Transverse colon (tissue), 4 donors: ENCODE measurements around the gene BAG2. TPM values are rescaled to one million over a fixed set of nuclear protein-coding genes. Genes with fewer than 3 reads are reported as not detected.

Source experiments
- DNase-seq: peaks from one replicate; pipeline ENCODE4 v3.0.0-alpha.2; 2019
- H3K27ac ChIP-seq, 4 donors: fragments of 200-600 bp; sonication (generic); 2 replicates each; pipeline ENCODE4 v1.5.1; 2016 to 2018; ENCODE audit warnings: inconsistent platforms in 4 of 4
- H3K27me3 ChIP-seq: fragments of 200-600 bp; sonication (generic); 2 replicates; pipeline ENCODE4 v1.5.1; 2017; ENCODE audit warnings: inconsistent platforms
- H3K36me3 ChIP-seq, 4 donors: fragments of 200-600 bp; sonication (generic); 2 replicates each; pipeline ENCODE4 v1.5.1; 2017 to 2019; ENCODE audit warnings: inconsistent platforms in 4 of 4
- H3K4me1 ChIP-seq, 4 donors: fragments of 200-600 bp; sonication (generic); 2 replicates each; pipeline ENCODE4 v1.5.1; 2017 to 2020; ENCODE audit warnings: inconsistent platforms in 4 of 4
- H3K4me3 ChIP-seq, 4 donors: fragments of 200-600 bp; sonication (generic); 1 replicate in 1 of 4; 2 replicates in 3 of 4; pipeline versions ENCODE4 v1.5.1 to v1.6.1; 2017 to 2019; ENCODE audit warnings: inconsistent platforms in 4 of 4
- H3K9me3 ChIP-seq, 2 donors: fragments of 200-600 bp; sonication (generic); 2 replicates each; pipeline ENCODE4 v1.5.1; 2017 to 2019; ENCODE audit warnings: inconsistent platforms in 2 of 2
- EP300 ChIP-seq: sonication (generic); formaldehyde crosslinking; IDR thresholded peaks from one replicate; pipeline ENCODE4 v1.6.1; 2017; ENCODE audit warnings: antibody characterized with exemption, low read depth
- POLR2A ChIP-seq: fragments of 450-650 bp; IDR thresholded peaks from one replicate; pipeline ENCODE4 v1.6.1; 2016; ENCODE audit warnings: antibody characterized with exemption, mild to moderate bottlenecking, moderate library complexity
- POLR2AphosphoS5 ChIP-seq, 3 donors: sonication (generic); formaldehyde crosslinking; IDR thresholded peaks; one replicate each; pipeline ENCODE4 v1.6.1; 2016; ENCODE audit warnings: antibody characterized with exemption in 3 of 3
- WGBS, 2 donors: methylation state at CpG; one replicate each; pipeline ENCODE4 v1.1.5; 2018; ENCODE audit warnings: low coverage in 1 of 2; 5-methylcytosine and 5-hydroxymethylcytosine counted together
- in situ Hi-C, 4 donors: fragments of 200-750 bp; cut with MboI; loops; one replicate each; pipeline versions ENCODE4 v1.15.0 to v1.15.1; 2017; ENCODE audit warnings: low sequenced_read_pairs in 3 of 4, low pct_ligation_motif_present in 1 of 4, low pct_unique_long_range_greater_than_20kb in 1 of 4
- intact Hi-C: fragments of 100-400 bp; cut with DNase I; formaldehyde crosslinking; loops from one replicate; pipeline ENCODE4 v1.15.1; 2023; ENCODE audit warnings: low total_unique reads
- total RNA-seq, 4 donors: library from RNA; depleted of rRNA; stranded (reverse); fragments of >200 nt; gene quantifications; one replicate each; pipeline ENCODE4 v1.1.0, GENCODE V29; 2016
- TF ChIP-seq, protein P1 (sequence below), 5 experiments: fragments of 200-600 bp in 3 of 5; fragments of 450-650 bp in 2 of 5; sonication (generic) in 3 of 5; IDR thresholded peaks; 1 replicate in 2 of 5; 2 replicates in 3 of 5; pipeline ENCODE4 v1.5.1; 2016 to 2017; ENCODE audit warnings: antibody characterized with exemption in 5 of 5, inconsistent platforms in 3 of 5, mild to moderate bottlenecking in 2 of 5, moderate library complexity in 1 of 5

The BAG2 gene
- total RNA-seq, 4 donors from 2014 or later = 7.1 to 49.0 (median 10.7) TPM

DNA sequence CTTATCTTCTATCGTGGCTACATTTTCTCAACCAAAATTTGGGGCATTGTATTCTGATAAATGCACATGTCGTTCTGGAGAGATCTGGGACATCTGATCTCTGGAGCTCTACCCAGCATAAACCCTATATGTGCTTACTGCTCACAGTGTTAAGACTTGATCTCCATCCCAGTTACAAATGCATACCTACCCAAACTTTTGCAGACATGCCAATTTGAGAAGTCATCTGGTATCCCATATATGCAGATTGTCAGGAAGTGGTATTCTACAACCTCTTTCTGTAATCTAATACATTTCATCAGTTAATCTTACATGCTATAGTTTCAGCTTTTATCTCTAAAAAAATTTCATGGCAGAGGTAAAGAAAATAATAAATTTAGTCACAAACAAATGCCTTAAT lies 11.2 kb downstream of the BAG2 start:
- intact Hi-C loops (no loop called here), in situ Hi-C loops (loop anchor here in 2 of 4 donors (25.0 kb wide), 1 partner anchor 129 kb away; the partner anchor contains the start of gene PRIM2 (in 2 of the 2))
- Histone ChIP-seq H3K36me3 (peaks cover 0 to 14% (median 3%) of the 10 kb centered on the region in 4 donors), H3K27ac (peak overlapping the region in 2 of 4 donors; percentile 93 to 94), H3K4me1 (peaks cover 0 to 12% (median 1%) of the 10 kb centered on the region in 4 donors), H3K9me3 (no peaks in the 10 kb centered on the region), H3K27me3 (no peaks in the 10 kb centered on the region), H3K4me3 (no peak overlapping the region)
- no peak for DNase-seq
- 87 to 88% methylated on average over 2 of the region's 2 CpGs for WGBS, 2 donors
- no peak for TF ChIP-seq POLR2A
- TF ChIP-seq EP300 = no peak
- no peak for TF ChIP-seq POLR2AphosphoS5 (IDR thresholded peaks at IDR 0.05)
- TF ChIP-seq, protein P1, sequence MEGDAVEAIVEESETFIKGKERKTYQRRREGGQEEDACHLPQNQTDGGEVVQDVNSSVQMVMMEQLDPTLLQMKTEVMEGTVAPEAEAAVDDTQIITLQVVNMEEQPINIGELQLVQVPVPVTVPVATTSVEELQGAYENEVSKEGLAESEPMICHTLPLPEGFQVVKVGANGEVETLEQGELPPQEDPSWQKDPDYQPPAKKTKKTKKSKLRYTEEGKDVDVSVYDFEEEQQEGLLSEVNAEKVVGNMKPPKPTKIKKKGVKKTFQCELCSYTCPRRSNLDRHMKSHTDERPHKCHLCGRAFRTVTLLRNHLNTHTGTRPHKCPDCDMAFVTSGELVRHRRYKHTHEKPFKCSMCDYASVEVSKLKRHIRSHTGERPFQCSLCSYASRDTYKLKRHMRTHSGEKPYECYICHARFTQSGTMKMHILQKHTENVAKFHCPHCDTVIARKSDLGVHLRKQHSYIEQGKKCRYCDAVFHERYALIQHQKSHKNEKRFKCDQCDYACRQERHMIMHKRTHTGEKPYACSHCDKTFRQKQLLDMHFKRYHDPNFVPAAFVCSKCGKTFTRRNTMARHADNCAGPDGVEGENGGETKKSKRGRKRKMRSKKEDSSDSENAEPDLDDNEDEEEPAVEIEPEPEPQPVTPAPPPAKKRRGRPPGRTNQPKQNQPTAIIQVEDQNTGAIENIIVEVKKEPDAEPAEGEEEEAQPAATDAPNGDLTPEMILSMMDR (IDR thresholded peaks at IDR 0.05) = no peak

DNA sequence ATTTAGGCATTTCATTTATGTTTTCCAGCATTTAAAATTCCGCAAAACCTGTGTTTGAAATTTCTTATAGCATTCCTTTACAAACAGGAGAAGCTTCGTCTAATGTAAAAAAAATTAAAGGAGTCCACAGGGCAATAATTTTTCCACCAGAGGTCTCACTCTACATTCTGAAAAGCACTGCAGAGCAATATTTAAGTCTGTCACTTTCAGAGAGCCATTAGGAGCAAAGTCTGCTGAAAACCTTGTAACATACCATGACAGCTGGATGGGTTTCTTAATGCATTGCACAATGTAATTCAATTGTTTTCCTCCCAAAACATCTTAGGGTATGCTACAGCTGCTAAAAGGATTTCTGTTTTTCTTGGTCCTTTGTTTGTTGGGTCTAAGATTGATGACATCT lies 18.0 kb downstream of the BAG2 start:
- in situ Hi-C loops = loop anchor here in 2 of 4 donors (25.0 kb wide), 1 partner anchor 122 kb away; the partner anchor contains the start of gene PRIM2 (in 2 of the 2)
- intact Hi-C loops = no loop called here
- Histone ChIP-seq H3K4me1 (peaks cover 0 to 5% (median 2%) of the 10 kb centered on the region in 4 donors), H3K27me3 (no peaks in the 10 kb centered on the region), H3K9me3 (no peaks in the 10 kb centered on the region), H3K27ac (peak overlapping the region in 3 of 4 donors; percentile 14 to 32 (median 25)), H3K4me3 (no peak overlapping the region), H3K36me3 (no peaks in the 10 kb centered on the region)
- TF ChIP-seq EP300 = no peak
- no peak for TF ChIP-seq POLR2AphosphoS5 (IDR thresholded peaks at IDR 0.05)
- TF ChIP-seq, protein P1 (IDR thresholded peaks at IDR 0.05) = peak; percentile 16 to 37 (median 27)
- TF ChIP-seq POLR2A = no peak
- no peak for DNase-seq
- WGBS, 2 donors = 65 to 71% methylated on average over 2 of the region's 2 CpGs

DNA sequence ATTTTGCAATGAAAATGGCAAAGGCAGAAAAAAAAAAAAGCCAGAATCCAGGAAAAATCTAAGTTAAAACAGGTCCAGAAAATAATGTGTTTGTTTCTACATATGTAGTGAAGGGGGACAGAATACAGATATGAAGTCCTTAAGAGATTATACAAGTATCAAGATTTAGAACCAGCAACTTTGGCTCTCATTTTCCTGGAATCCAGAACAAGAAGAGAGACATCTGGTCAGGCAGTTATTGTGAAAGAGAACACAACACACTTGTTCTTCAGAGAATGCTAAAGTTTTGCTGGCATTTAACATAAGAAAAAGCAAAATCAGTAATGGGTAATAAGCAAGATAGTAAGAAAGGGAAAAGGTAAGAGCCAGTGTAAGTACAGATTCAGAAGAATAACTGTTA lies 21.1 kb downstream of the BAG2 start:
- no peaks in the 10 kb centered on the region for H3K9me3 ChIP-seq
- no peak for DNase-seq
- in situ Hi-C loops (loop anchor here in 2 of 4 donors (25.0 kb wide), 1 partner anchor 119 kb away; the partner anchor contains the start of gene PRIM2 (in 2 of the 2)), intact Hi-C loops (no loop called here)
- no peaks in the 10 kb centered on the region for H3K27me3 ChIP-seq
- TF ChIP-seq POLR2AphosphoS5 (IDR thresholded peaks at IDR 0.05) (peak in 2 of 3 donors; percentile 26 to 61), EP300 (no peak)
- H3K4me3 ChIP-seq = no peak overlapping the region
- H3K36me3 ChIP-seq = no peaks in the 10 kb centered on the region
- peak overlapping the region; percentile 40 to 65 (median 48) for H3K27ac ChIP-seq
- peaks cover 0 to 5% (median 2%) of the 10 kb centered on the region in 4 donors for H3K4me1 ChIP-seq

DNA sequence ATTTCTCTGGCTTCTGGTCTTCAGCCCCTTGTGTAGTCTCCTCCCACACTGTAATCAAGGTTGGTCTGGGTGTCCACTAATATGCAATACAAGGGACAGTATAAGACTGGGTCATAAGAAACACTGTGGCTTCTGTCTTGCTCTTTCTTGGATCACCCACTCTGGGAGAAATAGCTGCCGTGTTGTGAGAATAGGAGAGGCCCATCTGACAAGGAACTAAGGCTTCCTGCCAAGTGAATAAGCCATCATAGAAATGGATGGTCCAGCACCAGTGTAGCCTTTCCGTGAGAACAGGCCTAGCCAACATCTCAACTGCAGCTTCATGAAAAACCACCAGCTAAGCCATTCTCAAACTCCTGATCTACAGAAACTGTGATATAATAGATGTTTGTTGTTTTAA lies 23.3 kb downstream of the BAG2 start:
- Histone ChIP-seq H3K36me3 (no peaks in the 10 kb centered on the region), H3K4me1 (peaks cover 4 to 17% (median 14%) of the 10 kb centered on the region in 4 donors), H3K27ac (peak overlapping the region in 2 of 4 donors; percentile 22), H3K4me3 (no peak overlapping the region), H3K27me3 (no peaks in the 10 kb centered on the region), H3K9me3 (no peaks in the 10 kb centered on the region)
- TF ChIP-seq POLR2AphosphoS5 (IDR thresholded peaks at IDR 0.05) (no peak), POLR2A (no peak), EP300 (no peak)
- TF ChIP-seq, protein P1 (IDR thresholded peaks at IDR 0.05) = no peak
- DNase-seq = no peak
- in situ Hi-C loops (loop anchor here in 2 of 4 donors (25.0 kb wide), 1 partner anchor 117 kb away; the partner anchor contains the start of gene PRIM2 (in 2 of the 2)), intact Hi-C loops (no loop called here)
- WGBS, 2 donors = 87 to 100% methylated on average over 1 to 2 of the region's 2 CpGs
